OCI-LY7 (cell line): Measurements from ENCODE around the gene IGSF23.

Experiments
- CTCF ChIP-seq: fragments of 200-600 bp; sonication (generic); conservative IDR thresholded peaks from 2 replicates; pipeline ENCODE4 v1.5.1; 2014; ENCODE audit warnings: mild to moderate bottlenecking, antibody characterized with exemption, low read length, moderate library complexity, mixed read lengths
- EZH2phosphoT487 ChIP-seq: fragments of 200-600 bp; sonication (generic); IDR thresholded peaks from 2 replicates; pipeline ENCODE4 v1.6.1; 2018; ENCODE audit warnings: low read depth, borderline replicate concordance, mild to moderate bottlenecking, mixed run types, antibody characterized with exemption, low read length, moderate library complexity, mixed read lengths

GRCh38 chr19:44603201-44603945 lies 10.0 kb upstream of the IGSF23 start:
- no peak for TF ChIP-seq CTCF
- no peak for TF ChIP-seq EZH2phosphoT487
